HG03460 (cell line): ENCODE results near the gene METTL27.
"Not testable (repeated sequence)": the region's sequence is repeated elsewhere in the genome, so short reads cannot be mapped to it uniquely, and the experiment has no call there.

Experiments used
- ATAC-seq: cut with Tn5 transposase; IDR thresholded peaks from one replicate; pipeline ENCODE4 v1.9.1; 2021; ENCODE audit not compliant: unreplicated experiment

Gene METTL27

GRCh38 chr7:73842067-73842976 is at the start of gene METTL27:
TSS of gene METTL27 (minus strand) at chr7:73842516. CDS start at chr7:73842140, 376 bp downstream.
- peak; percentile 94 for ATAC-seq

- ATAC-seq, result no peak
Observed at GRCh38 chr7:73891178-73891885, 49.0 kb upstream of the METTL27 start.

GRCh38 chr7:73890555-73891147 is 48.3 kb upstream of the METTL27 start:
- no peak for ATAC-seq

- no peak for ATAC-seq
Observed at GRCh38 chr7:73888959-73889358, 46.6 kb upstream of the METTL27 start.

GRCh38 chr7:73887762-73888161 is 45.4 kb upstream of the METTL27 start:
- no peak for ATAC-seq

GRCh38 chr7:73885975-73886798 is 43.9 kb upstream of the METTL27 start:
- ATAC-seq, result no peak

- no peak for ATAC-seq
Observed at GRCh38 chr7:73885433-73885974, 43.2 kb upstream of the METTL27 start.

GRCh38 chr7:73884867-73885422 is 42.6 kb upstream of the METTL27 start:
- not testable (repeated sequence) for ATAC-seq

GRCh38 chr7:73882047-73882402 is 39.7 kb upstream of the METTL27 start:
- ATAC-seq, result no peak

GRCh38 chr7:73881352-73882046 is 39.2 kb upstream of the METTL27 start:
- ATAC-seq, result no peak

GRCh38 chr7:73880755-73881328 is 38.5 kb upstream of the METTL27 start:
- no peak for ATAC-seq

GRCh38 chr7:73879977-73880681 is 37.8 kb upstream of the METTL27 start:
- no peak for ATAC-seq

- no peak for ATAC-seq
Observed at GRCh38 chr7:73876973-73877372, 34.7 kb upstream of the METTL27 start.

GRCh38 chr7:73876361-73876760 is 34.0 kb upstream of the METTL27 start:
- ATAC-seq, result no peak

GRCh38 chr7:73872056-73872908 is 30.0 kb upstream of the METTL27 start:
- ATAC-seq, result no peak

GRCh38 chr7:73871163-73872011 is 29.1 kb upstream of the METTL27 start:
- no peak for ATAC-seq

GRCh38 chr7:73870041-73870492 is 27.8 kb upstream of the METTL27 start:
- no peak for ATAC-seq
